CD14-positive monocyte (primary cell): ENCODE data around the gene SHMT2. TPM values are rescaled to one million over a fixed set of nuclear protein-coding genes. Genes with fewer than 3 reads are reported as not detected.
"Not testable (repeated sequence)": the region's sequence is repeated elsewhere in the genome, so short reads cannot be mapped to it uniquely, and the experiment has no call there.

Experiments
- DNase-seq, 3 donors: peaks; one replicate each; pipeline ENCODE4 v3.0.0-alpha.2; 2011 to 2022
- H2AFZ ChIP-seq: 2 replicates; pipeline ENCODE4 v1.6.0; 2012; ENCODE audit warnings: mild to moderate bottlenecking, low read depth, low read length, inconsistent platforms; ENCODE audit not compliant: insufficient read depth, poor library complexity, severe bottlenecking
- H3K27ac ChIP-seq, 2 donors: 1 replicate in 1 of 2; 2 replicates in 1 of 2; pipeline ENCODE4 v1.5.1; 2012 to 2013; ENCODE audit warnings: low read length in 2 of 2, control low read depth in 1 of 2, inconsistent platforms in 1 of 2, low read depth in 1 of 2, mild to moderate bottlenecking in 1 of 2
- H3K27me3 ChIP-seq, 2 donors: one replicate each; pipeline versions ENCODE4 v1.6.0 to v1.6.1; 2011 to 2013; ENCODE audit warnings: low read length in 2 of 2; ENCODE audit not compliant: control insufficient read depth in 2 of 2, insufficient read depth in 2 of 2
- H3K36me3 ChIP-seq, 2 donors: replicated peaks in 1 of 2; 1 replicate in 1 of 2; 2 replicates in 1 of 2; pipeline versions ENCODE4 v1.5.1 to v1.6.1; 2012 to 2013; ENCODE audit warnings: low read length in 2 of 2, control low read depth in 1 of 2, inconsistent platforms in 1 of 2, mild to moderate bottlenecking in 1 of 2; ENCODE audit not compliant: insufficient read depth in 2 of 2, control insufficient read depth in 1 of 2
- H3K4me1 ChIP-seq, 2 donors: 1 replicate in 1 of 2; 2 replicates in 1 of 2; pipeline versions ENCODE4 v1.5.1 to v1.6.1; 2012 to 2013; ENCODE audit warnings: low read length in 2 of 2, control low read depth in 1 of 2, inconsistent platforms in 1 of 2, mild to moderate bottlenecking in 1 of 2, moderate library complexity in 1 of 2; ENCODE audit not compliant: insufficient read depth in 2 of 2, control insufficient read depth in 1 of 2
- H3K4me2 ChIP-seq: replicated peaks from 2 replicates; pipeline ENCODE3; 2012; ENCODE audit warnings: low read length, moderate library complexity, mild to moderate bottlenecking; ENCODE audit not compliant: poor library complexity, severe bottlenecking; ENCODE audit errors: extremely low read depth
- H3K4me3 ChIP-seq, 3 experiments: fragments of 200-600 bp in 1 of 3; sonication (generic) in 1 of 3; replicated peaks in 1 of 3; 1 replicate in 2 of 3; 2 replicates in 1 of 3; pipeline ENCODE4 v1.5.1; 2011 to 2013; ENCODE audit warnings: low read length in 3 of 3, mild to moderate bottlenecking in 3 of 3, control low read depth in 2 of 3, low read depth in 2 of 3, inconsistent platforms in 1 of 3, moderate library complexity in 1 of 3
- H3K79me2 ChIP-seq: 2 replicates; pipeline ENCODE4 v1.6.0; 2012; ENCODE audit warnings: mild to moderate bottlenecking, control low read depth, inconsistent platforms, low read length, moderate library complexity; ENCODE audit not compliant: insufficient read depth
- H3K9ac ChIP-seq: 2 replicates; pipeline ENCODE4 v1.6.0; 2017; ENCODE audit warnings: low read length, mild to moderate bottlenecking; ENCODE audit not compliant: insufficient read depth, poor library complexity, severe bottlenecking
- H3K9me3 ChIP-seq, 2 donors: replicated peaks in 1 of 2; 1 replicate in 1 of 2; 2 replicates in 1 of 2; pipeline versions ENCODE4 v1.5.1 to v1.6.1; 2012 to 2013; ENCODE audit warnings: low read length in 2 of 2, control low read depth in 1 of 2; ENCODE audit not compliant: control insufficient read depth in 1 of 2, insufficient read depth in 1 of 2
- H4K20me1 ChIP-seq: 2 replicates; pipeline ENCODE4 v1.6.0; 2012; ENCODE audit warnings: mild to moderate bottlenecking, low read length, control low read depth, moderate library complexity; ENCODE audit not compliant: insufficient read depth
- H3K27ac Mint-ChIP-seq, 7 donors: one replicate each; pipeline ENCODE4 v1.8.0; 2020; ENCODE audit warnings: mild to moderate bottlenecking in 7 of 7, mixed read lengths in 7 of 7, moderate library complexity in 6 of 7, inconsistent platforms in 2 of 7
- H3K27me3 Mint-ChIP-seq, 3 donors: one replicate each; pipeline ENCODE4 v1.8.0; 2021 to 2022; ENCODE audit warnings: low read depth in 3 of 3, mild to moderate bottlenecking in 3 of 3, mixed read lengths in 3 of 3, moderate library complexity in 3 of 3, inconsistent platforms in 1 of 3
- H3K36me3 Mint-ChIP-seq, 2 donors: one replicate each; pipeline ENCODE4 v1.8.0; 2020; ENCODE audit warnings: mixed read lengths in 2 of 2, inconsistent platforms in 1 of 2, mild to moderate bottlenecking in 1 of 2
- H3K4me1 Mint-ChIP-seq: one replicate; pipeline ENCODE4 v1.8.0; 2020; ENCODE audit warnings: mild to moderate bottlenecking, mixed read lengths
- H3K4me3 Mint-ChIP-seq, 2 donors: one replicate each; pipeline ENCODE4 v1.8.0; 2020; ENCODE audit warnings: mild to moderate bottlenecking in 2 of 2, mixed read lengths in 2 of 2, moderate library complexity in 1 of 2
- H3K9me3 Mint-ChIP-seq, 7 donors: one replicate each; pipeline ENCODE4 v1.8.0; 2020 to 2022; ENCODE audit warnings: mixed read lengths in 7 of 7, mild to moderate bottlenecking in 6 of 7, moderate library complexity in 6 of 7, inconsistent platforms in 2 of 7
- WGBS: methylation state at CpG from one replicate; pipeline ENCODE4 v1.1.5; 2013; ENCODE audit warnings: missing lambda C conversion rate; ENCODE audit not compliant: insufficient coverage; 5-methylcytosine and 5-hydroxymethylcytosine counted together
- intact Hi-C, 2 donors: fragments of 100-400 bp; cut with micrococcal nuclease; formaldehyde crosslinking; loops; one replicate each; pipeline versions ENCODE4 v1.15.0 to v1.15.1; 2023
- polyA plus RNA-seq, 3 donors: library from polyadenylated mRNA; depleted of rRNA in 1 of 3; unstranded in 2 of 3; stranded (reverse) in 1 of 3; fragments of 300-500 nt in 2 of 3; fragments of >200 nt in 1 of 3; fragmentation: Illumina TruSeq in 2 of 3; gene quantifications; 1 replicate in 2 of 3; 2 replicates in 1 of 3; pipeline ENCODE4 v1.2.3, GENCODE V29; 2012 to 2021
- TF ChIP-seq, protein P1 (sequence below): fragments of 200-600 bp; IDR thresholded peaks from one replicate; pipeline ENCODE4 v1.8.0; 2022; ENCODE audit warnings: antibody characterized with exemption, mild to moderate bottlenecking

SHMT2 gene
- polyA plus RNA-seq, 3 donors = 36.8 to 52.0 (median 39.8) TPM

- DNase-seq = no peak
- Mint-ChIP-seq H3K9me3 (no peaks in the 10 kb centered on the region), H3K27ac (peak overlapping the region in 2 of 7 donors; percentile 3 to 78), H3K36me3 (peaks cover 81 to 95% of the 10 kb centered on the region in 2 donors), H3K4me3 (no peak overlapping the region), H3K4me1 (peaks cover 13% of the 10 kb centered on the region), H3K27me3 (no peaks in the 10 kb centered on the region)
- Histone ChIP-seq H3K9ac (no peak overlapping the region), H3K27ac (no peak overlapping the region), H3K4me1 (peaks cover 8 to 11% of the 10 kb centered on the region in 2 donors), H2AFZ (no peak overlapping the region), H3K36me3 (peaks cover 58 to 90% of the 10 kb centered on the region in 2 donors), H3K79me2 (no peaks in the 10 kb centered on the region), H3K4me3 (no peak overlapping the region), H4K20me1 (no peaks in the 10 kb centered on the region), H3K4me2 (no peak overlapping the region), H3K9me3 (no peaks in the 10 kb centered on the region), H3K27me3 (no peaks in the 10 kb centered on the region)
- WGBS = 83% methylated on average over 1 of the region's 7 CpGs
- TF ChIP-seq, protein P1, sequence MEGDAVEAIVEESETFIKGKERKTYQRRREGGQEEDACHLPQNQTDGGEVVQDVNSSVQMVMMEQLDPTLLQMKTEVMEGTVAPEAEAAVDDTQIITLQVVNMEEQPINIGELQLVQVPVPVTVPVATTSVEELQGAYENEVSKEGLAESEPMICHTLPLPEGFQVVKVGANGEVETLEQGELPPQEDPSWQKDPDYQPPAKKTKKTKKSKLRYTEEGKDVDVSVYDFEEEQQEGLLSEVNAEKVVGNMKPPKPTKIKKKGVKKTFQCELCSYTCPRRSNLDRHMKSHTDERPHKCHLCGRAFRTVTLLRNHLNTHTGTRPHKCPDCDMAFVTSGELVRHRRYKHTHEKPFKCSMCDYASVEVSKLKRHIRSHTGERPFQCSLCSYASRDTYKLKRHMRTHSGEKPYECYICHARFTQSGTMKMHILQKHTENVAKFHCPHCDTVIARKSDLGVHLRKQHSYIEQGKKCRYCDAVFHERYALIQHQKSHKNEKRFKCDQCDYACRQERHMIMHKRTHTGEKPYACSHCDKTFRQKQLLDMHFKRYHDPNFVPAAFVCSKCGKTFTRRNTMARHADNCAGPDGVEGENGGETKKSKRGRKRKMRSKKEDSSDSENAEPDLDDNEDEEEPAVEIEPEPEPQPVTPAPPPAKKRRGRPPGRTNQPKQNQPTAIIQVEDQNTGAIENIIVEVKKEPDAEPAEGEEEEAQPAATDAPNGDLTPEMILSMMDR = no peak
- intact Hi-C loops = no loop called here
Measured at GRCh38 chr12:57272337-57273151, 43.0 kb downstream of the SHMT2 start.

DNA sequence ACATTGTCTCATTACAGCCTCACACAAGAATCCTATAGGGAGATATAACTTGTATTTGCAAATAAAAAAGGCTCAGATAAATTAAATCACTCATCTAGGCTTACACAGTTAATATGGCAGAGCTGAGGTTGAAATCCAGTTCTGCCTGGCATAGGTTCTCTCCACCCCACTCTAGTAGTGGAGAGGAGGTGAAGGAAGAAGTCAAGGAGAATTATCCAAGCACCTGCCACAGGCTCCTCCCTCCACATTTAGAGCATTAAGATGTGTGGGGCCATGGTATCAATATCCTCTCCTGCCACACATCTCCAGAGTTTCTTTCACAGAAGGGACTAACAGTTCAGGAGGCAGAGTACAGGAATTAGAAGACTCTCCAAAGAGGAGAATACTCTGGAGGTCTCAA lies 44.0 kb downstream of the SHMT2 start:
- Histone ChIP-seq H3K9me3 (no peaks in the 10 kb centered on the region), H3K36me3 (peaks cover 63 to 90% of the 10 kb centered on the region in 2 donors), H3K4me3 (no peak overlapping the region), H3K4me1 (peaks cover 1 to 3% of the 10 kb centered on the region in 2 donors), H3K79me2 (no peaks in the 10 kb centered on the region), H2AFZ (no peak overlapping the region), H3K4me2 (no peak overlapping the region), H3K27ac (no peak overlapping the region), H3K27me3 (no peaks in the 10 kb centered on the region), H3K9ac (no peak overlapping the region), H4K20me1 (no peaks in the 10 kb centered on the region)
- no peaks in the 10 kb centered on the region for H3K27me3 Mint-ChIP-seq
- H3K9me3 Mint-ChIP-seq = no peaks in the 10 kb centered on the region
- peaks cover 6% of the 10 kb centered on the region for H3K4me1 Mint-ChIP-seq
- no peak overlapping the region for H3K4me3 Mint-ChIP-seq
- TF ChIP-seq, protein P1 = no peak
- no peak for DNase-seq
- intact Hi-C loops = no loop called here
- peaks cover 84 to 97% of the 10 kb centered on the region in 2 donors for H3K36me3 Mint-ChIP-seq
- H3K27ac Mint-ChIP-seq = no peak overlapping the region

DNA sequence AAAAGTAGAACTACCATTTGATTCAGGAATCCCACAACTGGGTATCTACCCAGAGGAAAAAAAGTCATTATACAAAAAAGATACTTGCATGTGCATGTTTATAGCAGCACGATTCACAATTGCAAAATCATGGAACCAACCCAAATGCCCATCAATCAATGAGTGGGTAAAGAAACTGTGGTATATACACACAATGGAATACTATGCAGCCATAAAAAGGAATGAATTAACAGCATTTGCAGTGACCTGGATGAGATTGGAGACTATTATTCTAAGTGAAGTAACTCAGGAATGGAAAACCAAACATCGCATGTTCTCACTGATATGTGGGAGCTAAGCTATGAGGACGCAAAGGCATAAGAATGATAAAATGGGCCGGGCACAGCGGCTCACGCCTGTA lies 46.7 kb downstream of the SHMT2 start:
- H3K4me2 ChIP-seq, H3K9me3 Mint-ChIP-seq, H3K4me1 ChIP-seq, H3K4me3 ChIP-seq, H3K9ac ChIP-seq, H3K4me1 Mint-ChIP-seq, intact Hi-C loops, DNase-seq, H3K27ac Mint-ChIP-seq, H3K27me3 Mint-ChIP-seq, H3K79me2 ChIP-seq, H3K9me3 ChIP-seq, H3K4me3 Mint-ChIP-seq, H3K27me3 ChIP-seq, H2AFZ ChIP-seq, H3K27ac ChIP-seq, H4K20me1 ChIP-seq: not testable (repeated sequence)
- peaks cover 87 to 99% of the 10 kb centered on the region in 2 donors for H3K36me3 Mint-ChIP-seq
- H3K36me3 ChIP-seq = peaks cover 65 to 90% of the 10 kb centered on the region in 2 donors
- WGBS = 100% methylated on average over 2 of the region's 6 CpGs
